Activated naive CD4-positive, alpha-beta T cell treated with anti-CD3 and anti-CD28 coated beads for 36 hours (primary cell): ENCODE measurements around the gene MAML2. TPM values are rescaled to one million over a fixed set of nuclear protein-coding genes. Genes with fewer than 3 reads are reported as not detected.

ENCODE experiments used
- CTCF ChIA-PET: fragments of 350-600 bp; sonication (Branson Sonifier 250); formaldehyde crosslinking; loops from one replicate; lab custom pipeline; 2021; ENCODE audit warnings: antibody characterized with exemption; lab: Charles Lee
- DNase-seq: peaks from one replicate; pipeline ENCODE4 v3.0.0-alpha.2; 2020
- H3K27ac Mint-ChIP-seq: one replicate; pipeline ENCODE4 v1.8.0; 2021; ENCODE audit warnings: mild to moderate bottlenecking, mixed read lengths
- H3K27me3 Mint-ChIP-seq: one replicate; pipeline ENCODE4 v1.8.0; 2021; ENCODE audit warnings: low read depth, mixed read lengths
- H3K36me3 Mint-ChIP-seq: one replicate; pipeline ENCODE4 v1.8.0; 2021; ENCODE audit warnings: low read depth, mixed read lengths
- H3K4me1 Mint-ChIP-seq: one replicate; pipeline ENCODE4 v1.8.0; 2021; ENCODE audit warnings: low read depth, mixed read lengths
- H3K4me3 Mint-ChIP-seq: one replicate; pipeline ENCODE4 v1.8.0; 2021; ENCODE audit warnings: mild to moderate bottlenecking, moderate library complexity, mixed read lengths
- H3K9me3 Mint-ChIP-seq: one replicate; pipeline ENCODE4 v1.8.0; 2021; ENCODE audit warnings: mixed read lengths
- intact Hi-C: fragments of 100-400 bp; cut with micrococcal nuclease; formaldehyde crosslinking; loops from one replicate; pipeline ENCODE4 v1.15.1; 2023
- total RNA-seq, 2 experiments: library from RNA; stranded (reverse); gene quantifications; one replicate each; pipeline ENCODE4 v1.2.3, GENCODE V29; 2021

The MAML2 gene
- total RNA-seq, 2 experiments from 2014 or later = 26.6 to 28.1 TPM

- intact Hi-C loops = no loop called here
- Mint-ChIP-seq H3K27ac (no peak overlapping the region), H3K27me3 (no peaks in the 10 kb centered on the region), H3K36me3 (peaks cover 10% of the 10 kb centered on the region), H3K4me1 (peaks cover 50% of the 10 kb centered on the region), H3K9me3 (no peaks in the 10 kb centered on the region), H3K4me3 (no peak overlapping the region)
- no peak for DNase-seq
- CTCF ChIA-PET = interaction anchor here (0.9 to 1.8 kb wide), 3 partner anchors 15 to 220 kb away, joined by 3 to 5 read pairs (median 5); partner anchors contain the start of gene MAML2
These were observed 220.4 kb downstream of the MAML2 start for GRCh38 chr11:96122601-96123074.

DNA sequence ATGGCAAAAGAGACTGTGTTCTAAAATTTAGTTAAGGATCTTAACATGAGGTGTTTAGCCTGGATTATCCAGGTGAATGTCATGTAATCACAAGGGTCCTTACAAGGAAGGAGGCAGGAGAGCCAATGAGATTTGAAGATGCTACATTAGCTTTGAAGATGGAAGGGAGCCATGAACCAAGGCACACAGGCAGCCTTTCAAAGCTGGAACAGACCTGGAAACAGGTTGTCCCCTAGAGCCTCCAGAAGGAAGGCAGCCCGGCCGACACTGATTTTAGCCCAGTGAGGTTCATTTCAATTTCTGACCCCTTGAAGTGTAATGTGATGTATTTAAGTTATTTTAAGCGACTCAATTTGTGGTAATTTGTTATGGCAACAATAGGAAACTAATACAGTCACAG is 223.8 kb downstream of the MAML2 start:
- intact Hi-C loops = no loop called here
- DNase-seq = no peak
- Mint-ChIP-seq H3K4me3 (no peak overlapping the region), H3K27me3 (no peaks in the 10 kb centered on the region), H3K36me3 (peaks cover 18% of the 10 kb centered on the region), H3K4me1 (peaks cover 38% of the 10 kb centered on the region), H3K27ac (no peak overlapping the region), H3K9me3 (no peaks in the 10 kb centered on the region)
- CTCF ChIA-PET = no interaction called here

GRCh38 chr11:96116376-96116775 is 226.6 kb downstream of the MAML2 start:
- Mint-ChIP-seq H3K4me1 (peaks cover 50% of the 10 kb centered on the region), H3K27me3 (no peaks in the 10 kb centered on the region), H3K4me3 (no peak overlapping the region), H3K27ac (no peak overlapping the region), H3K9me3 (no peaks in the 10 kb centered on the region), H3K36me3 (peaks cover 10% of the 10 kb centered on the region)
- intact Hi-C loops = no loop called here
- CTCF ChIA-PET = interaction anchor here (0.7 to 1.9 kb wide), 3 partner anchors 10 to 227 kb away, joined by 3 to 5 read pairs (median 3); partner anchors contain the start of gene MAML2
- DNase-seq = no peak

GRCh38 chr11:96114178-96115064 is 228.6 kb downstream of the MAML2 start:
- Mint-ChIP-seq H3K27me3 (no peaks in the 10 kb centered on the region), H3K4me1 (peaks cover 59% of the 10 kb centered on the region), H3K36me3 (peaks cover 14% of the 10 kb centered on the region), H3K4me3 (no peak overlapping the region), H3K27ac (peak overlapping the region; percentile 26), H3K9me3 (no peaks in the 10 kb centered on the region)
- CTCF ChIA-PET = interaction anchor here (0.7 to 1.9 kb wide), 4 partner anchors 22 to 229 kb away, joined by 3 to 5 read pairs (median 4); partner anchors contain the start of gene MAML2
- DNase-seq = no peak
- intact Hi-C loops = no loop called here

- Mint-ChIP-seq H3K4me1 (peaks cover 57% of the 10 kb centered on the region), H3K36me3 (peaks cover 14% of the 10 kb centered on the region), H3K27me3 (no peaks in the 10 kb centered on the region), H3K27ac (peak overlapping the region; percentile 7), H3K4me3 (no peak overlapping the region), H3K9me3 (no peaks in the 10 kb centered on the region)
- CTCF ChIA-PET = interaction anchor here (1.0 to 1.4 kb wide), 2 partner anchors 43 to 58 kb away, joined by 3 to 5 read pairs; no protein-coding TSS in a partner anchor
- no peak for DNase-seq
- intact Hi-C loops = loop anchor here (2.0 kb wide), 1 partner anchor 50 kb away; no protein-coding TSS in a partner anchor
These were observed 229.8 kb downstream of the MAML2 start for GRCh38 chr11:96113193-96113681.

- Mint-ChIP-seq H3K36me3 (peaks cover 14% of the 10 kb centered on the region), H3K27me3 (no peaks in the 10 kb centered on the region), H3K9me3 (no peaks in the 10 kb centered on the region), H3K4me1 (peaks cover 57% of the 10 kb centered on the region), H3K27ac (peak overlapping the region; percentile 28), H3K4me3 (no peak overlapping the region)
- CTCF ChIA-PET = interaction anchor here (1.0 kb wide), 1 partner anchor 58 kb away, joined by 5 read pairs; no protein-coding TSS in a partner anchor
- intact Hi-C loops = loop anchor here (2.0 kb wide), 1 partner anchor 50 kb away; no protein-coding TSS in a partner anchor
- DNase-seq = peak; percentile 44
These were observed 230.5 kb downstream of the MAML2 start for GRCh38 chr11:96112192-96113128.

DNA sequence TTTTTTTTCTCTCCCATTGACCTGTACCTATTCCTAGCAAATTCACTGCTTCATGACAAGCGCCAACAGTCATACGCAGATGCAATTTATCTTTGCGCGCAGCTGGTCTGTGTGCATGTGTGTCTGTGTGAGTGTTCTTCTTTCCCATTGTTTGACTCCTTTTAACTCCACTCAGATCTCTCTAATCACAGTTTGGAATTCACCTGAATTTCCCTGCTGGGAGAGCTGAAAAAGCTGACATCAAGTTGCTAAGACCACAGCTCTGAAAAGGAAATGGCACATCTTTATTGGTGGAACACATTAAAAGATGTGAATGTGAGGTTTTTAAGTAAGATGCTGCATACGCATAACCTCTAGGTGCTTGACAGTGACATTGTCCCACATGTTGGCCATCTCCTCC is 231.7 kb downstream of the MAML2 start:
- H3K4me3 Mint-ChIP-seq = no peak overlapping the region
- H3K27me3 Mint-ChIP-seq = no peaks in the 10 kb centered on the region
- H3K27ac Mint-ChIP-seq = no peak overlapping the region
- intact Hi-C loops = no loop called here
- DNase-seq = no peak
- H3K4me1 Mint-ChIP-seq = peaks cover 63% of the 10 kb centered on the region
- H3K9me3 Mint-ChIP-seq = no peaks in the 10 kb centered on the region
- peaks cover 14% of the 10 kb centered on the region for H3K36me3 Mint-ChIP-seq
- CTCF ChIA-PET = interaction anchor here (1.1 kb wide), 1 partner anchor 44 kb away, joined by 3 read pairs; no protein-coding TSS in a partner anchor

- Mint-ChIP-seq H3K27me3 (no peaks in the 10 kb centered on the region), H3K27ac (no peak overlapping the region), H3K4me1 (peaks cover 72% of the 10 kb centered on the region), H3K36me3 (peaks cover 14% of the 10 kb centered on the region), H3K9me3 (no peaks in the 10 kb centered on the region), H3K4me3 (no peak overlapping the region)
- intact Hi-C loops = no loop called here
- DNase-seq = no peak
- CTCF ChIA-PET = no interaction called here
These were observed 232.7 kb downstream of the MAML2 start for GRCh38 chr11:96110302-96110701.

DNA sequence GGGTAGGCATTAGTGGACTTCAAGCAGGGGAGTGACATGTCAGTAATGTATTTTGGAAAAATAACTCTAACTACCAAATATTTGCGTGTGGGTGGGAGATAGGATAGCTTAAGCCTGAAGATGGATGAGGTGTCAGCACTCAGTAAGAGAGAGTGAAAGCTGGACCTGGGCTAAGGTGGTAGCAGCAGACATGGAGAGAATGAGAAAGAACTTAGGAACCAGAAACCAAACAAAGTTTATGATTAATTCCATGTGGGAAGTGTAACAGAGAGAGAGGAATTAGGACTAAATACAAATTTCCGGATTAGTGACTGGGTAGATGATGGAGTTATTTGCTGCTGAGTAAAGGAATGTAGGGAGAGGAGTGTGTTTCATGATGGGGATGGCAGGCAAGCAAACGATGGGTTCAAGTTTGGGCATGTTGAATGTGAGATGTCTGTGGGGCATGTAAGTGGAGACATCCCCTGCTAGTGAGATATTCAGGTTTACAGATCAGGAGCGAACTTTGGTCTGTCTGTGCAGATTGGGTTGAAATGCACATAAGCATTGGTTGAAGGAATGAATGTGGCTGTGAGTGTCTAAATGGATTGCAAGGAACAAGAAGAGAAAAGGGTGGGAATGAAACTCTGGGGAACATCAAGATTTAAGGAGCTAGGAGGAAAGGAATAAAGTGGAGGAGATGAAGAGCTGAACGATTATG is 233.5 kb downstream of the MAML2 start:
- peaks cover 71% of the 10 kb centered on the region for H3K4me1 Mint-ChIP-seq

DNA sequence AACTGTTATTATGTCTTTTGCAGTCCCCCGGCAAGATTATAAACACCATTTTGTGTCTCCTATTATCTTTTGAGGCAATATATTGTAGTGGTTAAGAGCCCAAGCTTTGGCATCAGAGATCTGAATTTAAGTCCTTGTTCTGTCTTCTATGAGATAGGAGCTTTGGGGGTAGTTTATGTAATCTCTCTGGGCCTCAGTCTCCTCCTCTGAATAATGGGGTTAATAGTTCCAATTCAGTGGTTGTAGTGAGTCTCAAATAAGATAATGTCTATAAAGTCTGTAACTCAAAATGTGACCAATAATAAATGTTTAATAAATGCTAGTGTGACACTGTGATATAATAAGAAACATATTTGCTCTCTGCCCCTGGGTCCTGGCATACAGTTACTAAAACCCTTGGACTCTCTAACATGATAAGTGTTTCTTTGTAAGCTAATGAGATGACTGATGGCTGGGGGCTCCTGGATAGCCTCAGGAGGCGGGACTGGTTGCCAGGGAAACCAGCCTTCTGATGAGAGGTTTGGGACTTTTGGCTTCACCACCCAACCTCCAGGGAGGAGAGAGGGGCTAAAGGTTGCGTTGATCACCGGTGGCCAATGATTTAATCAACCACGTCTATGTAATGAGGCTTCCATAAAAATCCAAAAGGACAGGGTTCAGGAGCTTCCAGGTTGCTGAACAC is 235.7 kb downstream of the MAML2 start:
- Mint-ChIP-seq H3K27ac (no peak overlapping the region), H3K4me1 (peaks cover 63% of the 10 kb centered on the region), H3K36me3 (peaks cover 7% of the 10 kb centered on the region), H3K9me3 (peaks cover 2% of the 10 kb centered on the region), H3K27me3 (no peaks in the 10 kb centered on the region), H3K4me3 (no peak overlapping the region)
- DNase-seq = peak; percentile 30
- CTCF ChIA-PET = interaction anchor here (0.9 to 1.6 kb wide), 6 partner anchors 15 to 81 kb away, joined by 3 to 5 read pairs (median 4); no protein-coding TSS in a partner anchor
- intact Hi-C loops = no loop called here

More for the DNA sequence above, 233.5 kb downstream of the MAML2 start:
- Mint-ChIP-seq H3K9me3 (no peaks in the 10 kb centered on the region), H3K27ac (no peak overlapping the region), H3K4me3 (no peak overlapping the region), H3K27me3 (no peaks in the 10 kb centered on the region), H3K36me3 (peaks cover 7% of the 10 kb centered on the region)
- CTCF ChIA-PET = interaction anchor here (0.5 kb wide), 1 partner anchor 10 kb away, joined by 3 read pairs; no protein-coding TSS in a partner anchor
- intact Hi-C loops = no loop called here
- no peak for DNase-seq
